Vagina (tissue), 2 donors: ENCODE measurements around the gene ITGAX. TPM values are rescaled to one million over a fixed set of nuclear protein-coding genes. Genes with fewer than 3 reads are reported as not detected.

Source experiments
- DNase-seq, 2 donors: peaks; one replicate each; pipeline ENCODE4 v3.0.0-alpha.2; 2017; ENCODE audit errors: extremely low spot score in 2 of 2
- H3K27ac ChIP-seq: fragments of 200-600 bp; sonication (generic); one replicate; pipeline ENCODE4 v1.5.1; 2019
- H3K27me3 ChIP-seq: fragments of 200-600 bp; sonication (generic); one replicate; pipeline ENCODE4 v1.5.1; 2019
- H3K36me3 ChIP-seq, 2 donors: fragments of 200-600 bp; sonication (generic); one replicate each; pipeline ENCODE4 v1.5.1; 2017 to 2019
- H3K4me1 ChIP-seq: fragments of 200-600 bp; sonication (generic); one replicate; pipeline ENCODE4 v1.5.1; 2019
- H3K4me3 ChIP-seq, 2 donors: fragments of 200-600 bp; sonication (generic); 1 replicate in 1 of 2; 2 replicates in 1 of 2; pipeline ENCODE4 v1.5.1; 2016 to 2019
- H3K9me3 ChIP-seq: fragments of 200-600 bp; sonication (generic); one replicate; pipeline ENCODE4 v1.5.1; 2019
- POLR2A ChIP-seq, 2 donors: fragments of 450-650 bp; IDR thresholded peaks; one replicate each; pipeline ENCODE4 v1.6.1; 2017; ENCODE audit warnings: antibody characterized with exemption in 2 of 2, mild to moderate bottlenecking in 2 of 2, moderate library complexity in 2 of 2
- POLR2AphosphoS5 ChIP-seq, 2 donors: sonication (generic); formaldehyde crosslinking; IDR thresholded peaks; one replicate each; pipeline ENCODE4 v1.9.0; 2017; ENCODE audit warnings: antibody characterized with exemption in 2 of 2, mild to moderate bottlenecking in 2 of 2, low read depth in 1 of 2; ENCODE audit not compliant: insufficient read depth in 1 of 2
- intact Hi-C: fragments of 100-400 bp; cut with DNase I; formaldehyde crosslinking; loops from one replicate; pipeline ENCODE4 v1.15.1; 2023
- total RNA-seq: library from RNA; depleted of rRNA; stranded (reverse); fragments of >200 nt; gene quantifications from one replicate; pipeline ENCODE4 v1.2.3, GENCODE V29; 2016
- TF ChIP-seq, protein P1 (sequence below), 3 experiments: fragments of 450-650 bp in 2 of 3; fragments of 200-600 bp in 1 of 3; sonication (generic) in 1 of 3; IDR thresholded peaks; one replicate each; pipeline ENCODE4 v1.5.1; 2017 to 2019; ENCODE audit warnings: antibody characterized with exemption in 3 of 3, mild to moderate bottlenecking in 2 of 3, moderate library complexity in 2 of 3

Gene ITGAX
- total RNA-seq, 1 donor from 2014 or later, result 4.4 TPM

DNA sequence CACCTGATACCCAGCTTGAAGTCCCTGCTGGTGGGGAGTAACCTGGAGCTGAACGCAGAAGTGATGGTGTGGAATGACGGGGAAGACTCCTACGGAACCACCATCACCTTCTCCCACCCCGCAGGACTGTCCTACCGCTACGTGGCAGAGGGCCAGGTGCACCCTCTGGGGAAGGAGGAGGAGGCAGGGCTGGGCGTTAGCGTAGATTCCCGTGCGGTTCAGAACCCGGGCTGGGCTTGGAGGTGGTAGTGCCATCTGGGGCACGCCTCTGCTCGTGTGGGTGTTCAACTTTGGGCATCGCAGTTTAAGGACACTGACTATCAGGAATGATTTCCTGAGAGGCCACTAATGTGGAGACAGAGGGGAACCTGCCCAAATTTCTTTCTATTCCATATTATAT, 18.3 kb downstream of the ITGAX start:
- DNase-seq, result no peak
- no peaks in the 10 kb centered on the region for H3K36me3 ChIP-seq
- H3K4me3 ChIP-seq, result no peak overlapping the region
- no peaks in the 10 kb centered on the region for H3K9me3 ChIP-seq
- intact Hi-C loops, result no loop called here
- H3K27ac ChIP-seq, result no peak overlapping the region
- no peaks in the 10 kb centered on the region for H3K4me1 ChIP-seq
- TF ChIP-seq POLR2AphosphoS5 (IDR thresholded peaks at IDR 0.05; ENCODE audit: insufficient read depth in 1 of 2, low read depth in 1 of 2) (no peak), POLR2A (IDR thresholded peaks at IDR 0.05) (no peak)
- TF ChIP-seq, protein P1, sequence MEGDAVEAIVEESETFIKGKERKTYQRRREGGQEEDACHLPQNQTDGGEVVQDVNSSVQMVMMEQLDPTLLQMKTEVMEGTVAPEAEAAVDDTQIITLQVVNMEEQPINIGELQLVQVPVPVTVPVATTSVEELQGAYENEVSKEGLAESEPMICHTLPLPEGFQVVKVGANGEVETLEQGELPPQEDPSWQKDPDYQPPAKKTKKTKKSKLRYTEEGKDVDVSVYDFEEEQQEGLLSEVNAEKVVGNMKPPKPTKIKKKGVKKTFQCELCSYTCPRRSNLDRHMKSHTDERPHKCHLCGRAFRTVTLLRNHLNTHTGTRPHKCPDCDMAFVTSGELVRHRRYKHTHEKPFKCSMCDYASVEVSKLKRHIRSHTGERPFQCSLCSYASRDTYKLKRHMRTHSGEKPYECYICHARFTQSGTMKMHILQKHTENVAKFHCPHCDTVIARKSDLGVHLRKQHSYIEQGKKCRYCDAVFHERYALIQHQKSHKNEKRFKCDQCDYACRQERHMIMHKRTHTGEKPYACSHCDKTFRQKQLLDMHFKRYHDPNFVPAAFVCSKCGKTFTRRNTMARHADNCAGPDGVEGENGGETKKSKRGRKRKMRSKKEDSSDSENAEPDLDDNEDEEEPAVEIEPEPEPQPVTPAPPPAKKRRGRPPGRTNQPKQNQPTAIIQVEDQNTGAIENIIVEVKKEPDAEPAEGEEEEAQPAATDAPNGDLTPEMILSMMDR (IDR thresholded peaks at IDR 0.05), result no peak
- H3K27me3 ChIP-seq, result no peaks in the 10 kb centered on the region

DNA sequence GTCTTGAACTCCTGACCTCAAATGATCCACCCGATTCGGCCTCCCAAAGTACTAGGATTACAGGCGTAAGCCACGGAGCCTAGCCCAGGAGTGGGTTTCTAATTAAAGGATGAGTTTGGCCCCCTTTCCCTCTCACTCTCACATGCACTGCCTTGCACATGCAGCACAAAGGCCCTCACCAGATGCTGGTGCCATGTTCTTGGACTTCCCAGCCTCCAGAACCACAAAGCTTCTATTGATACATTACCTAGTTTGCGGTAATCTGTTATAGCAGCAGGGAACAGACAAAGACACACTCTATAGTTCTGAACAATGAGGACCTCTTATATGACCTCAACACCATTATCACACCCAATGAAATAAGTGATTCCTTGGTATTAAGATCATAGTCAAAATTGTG, 20.3 kb downstream of the ITGAX start:
- H3K27me3 ChIP-seq, result no peaks in the 10 kb centered on the region
- no peaks in the 10 kb centered on the region for H3K36me3 ChIP-seq
- no peak overlapping the region for H3K27ac ChIP-seq
- no peak for DNase-seq
- no peak overlapping the region for H3K4me3 ChIP-seq
- no peaks in the 10 kb centered on the region for H3K4me1 ChIP-seq
- TF ChIP-seq POLR2AphosphoS5 (IDR thresholded peaks at IDR 0.05; ENCODE audit: insufficient read depth in 1 of 2, low read depth in 1 of 2) (no peak), POLR2A (IDR thresholded peaks at IDR 0.05) (no peak)
- TF ChIP-seq, protein P1 (IDR thresholded peaks at IDR 0.05), result no peak
- intact Hi-C loops, result no loop called here
- H3K9me3 ChIP-seq, result no peaks in the 10 kb centered on the region

DNA sequence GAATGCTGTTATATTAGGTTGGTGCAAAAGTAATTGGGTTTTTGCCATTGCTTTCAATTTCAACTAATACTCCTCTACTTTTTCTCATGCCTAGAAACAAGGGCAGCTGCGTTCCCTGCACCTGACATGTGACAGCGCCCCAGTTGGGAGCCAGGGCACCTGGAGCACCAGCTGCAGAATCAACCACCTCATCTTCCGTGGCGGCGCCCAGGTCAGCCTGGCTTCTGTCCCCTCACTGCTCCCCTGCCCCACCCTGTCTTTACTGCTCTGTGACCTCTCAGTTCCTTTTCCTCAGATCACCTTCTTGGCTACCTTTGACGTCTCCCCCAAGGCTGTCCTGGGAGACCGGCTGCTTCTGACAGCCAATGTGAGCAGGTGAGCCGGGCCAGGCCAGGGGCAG, 21.7 kb downstream of the ITGAX start:
- TF ChIP-seq, protein P1 (IDR thresholded peaks at IDR 0.05), result no peak
- TF ChIP-seq POLR2AphosphoS5 (IDR thresholded peaks at IDR 0.05; ENCODE audit: insufficient read depth in 1 of 2, low read depth in 1 of 2) (no peak), POLR2A (IDR thresholded peaks at IDR 0.05) (no peak)
- DNase-seq, result no peak
- intact Hi-C loops, result no loop called here
- no peak overlapping the region for H3K27ac ChIP-seq
- H3K27me3 ChIP-seq, result no peaks in the 10 kb centered on the region
- H3K9me3 ChIP-seq, result no peaks in the 10 kb centered on the region
- H3K36me3 ChIP-seq, result no peaks in the 10 kb centered on the region
- no peak overlapping the region for H3K4me3 ChIP-seq
- no peaks in the 10 kb centered on the region for H3K4me1 ChIP-seq

DNA sequence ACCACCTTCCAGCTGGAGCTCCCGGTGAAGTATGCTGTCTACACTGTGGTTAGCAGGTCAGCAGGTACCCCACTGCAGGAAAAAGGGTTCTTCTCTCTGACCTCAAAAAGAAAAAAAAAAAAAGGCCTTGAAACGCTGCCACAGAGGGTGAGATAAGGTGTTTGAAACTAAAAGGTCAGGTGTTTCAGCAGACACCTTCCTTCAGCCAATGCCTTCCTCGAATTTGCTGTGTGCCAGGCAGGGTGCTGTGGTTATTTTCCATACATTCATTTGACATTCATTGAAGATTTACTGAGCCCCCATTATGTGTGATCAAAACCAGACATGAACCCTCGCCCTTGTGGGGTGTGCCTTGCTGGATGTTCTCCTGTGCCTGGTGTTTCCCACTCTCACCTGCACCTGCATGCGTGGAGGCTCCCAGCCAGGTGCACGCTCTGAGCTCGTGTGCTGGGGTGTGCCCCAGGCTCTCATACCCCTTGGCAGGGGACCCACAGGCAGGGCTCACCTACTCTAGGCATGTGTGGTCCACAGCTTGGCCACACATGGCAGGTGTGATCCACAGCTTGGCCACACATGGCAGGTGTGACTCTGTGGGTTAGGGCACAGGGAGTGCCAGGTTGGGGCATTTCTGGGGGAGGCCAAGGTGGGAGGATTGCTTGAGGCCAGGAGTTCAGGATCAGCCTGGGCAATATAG, 22.4 kb downstream of the ITGAX start:
- DNase-seq, result no peak
- Histone ChIP-seq H3K27me3 (no peaks in the 10 kb centered on the region), H3K4me3 (no peak overlapping the region), H3K9me3 (no peaks in the 10 kb centered on the region), H3K27ac (no peak overlapping the region), H3K36me3 (no peaks in the 10 kb centered on the region), H3K4me1 (no peaks in the 10 kb centered on the region)
- intact Hi-C loops, result no loop called here
- TF ChIP-seq, protein P1 (IDR thresholded peaks at IDR 0.05), result no peak
- TF ChIP-seq POLR2A (IDR thresholded peaks at IDR 0.05) (no peak), POLR2AphosphoS5 (IDR thresholded peaks at IDR 0.05; ENCODE audit: insufficient read depth in 1 of 2, low read depth in 1 of 2) (no peak)

DNA sequence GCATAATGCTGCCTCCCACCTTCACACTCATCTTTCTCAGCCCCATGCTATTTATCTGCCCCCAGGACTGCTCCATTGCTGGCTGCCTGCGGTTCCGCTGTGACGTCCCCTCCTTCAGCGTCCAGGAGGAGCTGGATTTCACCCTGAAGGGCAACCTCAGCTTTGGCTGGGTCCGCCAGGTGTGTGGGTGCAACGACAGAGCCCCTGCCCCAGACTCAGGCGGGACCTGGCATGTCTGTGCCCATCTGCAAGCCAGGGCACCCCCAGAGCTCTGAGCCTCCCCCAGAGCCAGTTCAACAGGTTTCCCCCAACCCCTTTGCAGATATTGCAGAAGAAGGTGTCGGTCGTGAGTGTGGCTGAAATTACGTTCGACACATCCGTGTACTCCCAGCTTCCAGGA, 25.2 kb downstream of the ITGAX start:
- DNase-seq, result no peak
- H3K9me3 ChIP-seq, result no peaks in the 10 kb centered on the region
- intact Hi-C loops, result no loop called here
- no peaks in the 10 kb centered on the region for H3K36me3 ChIP-seq
- no peak overlapping the region for H3K4me3 ChIP-seq
- no peak overlapping the region for H3K27ac ChIP-seq
- H3K27me3 ChIP-seq, result no peaks in the 10 kb centered on the region
- no peaks in the 10 kb centered on the region for H3K4me1 ChIP-seq
- no peak for TF ChIP-seq POLR2A (IDR thresholded peaks at IDR 0.05)
- TF ChIP-seq POLR2AphosphoS5 (IDR thresholded peaks at IDR 0.05; ENCODE audit: insufficient read depth in 1 of 2, low read depth in 1 of 2), result no peak
